Activated CD4-positive, alpha-beta T cell treated with anti-CD3 and anti-CD28 coated beads, Interleukin-2, amount 50 U/mL, for 16 hours (primary cell): ENCODE results near the gene NEK3.
"Not testable (repeated sequence)": the region's sequence is repeated elsewhere in the genome, so short reads cannot be mapped to it uniquely, and the experiment has no call there.

Experiments used
- DNase-seq: peaks from one replicate; pipeline ENCODE4 v3.0.0-alpha.2; 2020

The NEK3 gene

DNA sequence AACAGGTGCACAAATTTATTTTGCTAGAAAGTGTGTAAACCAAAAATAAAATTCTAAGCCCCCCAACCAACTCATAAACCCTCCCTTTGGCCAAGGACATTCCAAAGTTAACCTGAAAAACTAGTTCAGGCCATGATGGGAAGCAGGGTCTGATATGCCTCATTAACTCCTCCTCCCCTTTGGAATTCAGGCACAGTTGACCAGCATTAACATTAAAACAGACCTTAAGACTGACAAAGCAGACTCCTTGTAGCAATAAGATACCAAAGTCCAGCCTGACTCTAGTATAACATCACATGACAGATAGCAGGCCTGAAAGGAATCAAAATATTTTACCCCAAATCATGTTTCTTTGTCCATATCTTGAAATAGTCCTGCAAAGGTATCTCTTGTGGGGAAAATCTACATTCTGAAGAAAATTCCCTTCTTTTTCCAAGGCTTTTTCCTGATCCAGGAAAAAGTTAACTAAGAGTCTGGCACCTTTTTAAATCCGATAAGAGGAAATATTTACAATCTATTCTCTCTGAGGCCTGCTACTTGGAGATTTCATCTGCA lies 50.2 kb downstream of the NEK3 start:
- no peak for DNase-seq

DNA sequence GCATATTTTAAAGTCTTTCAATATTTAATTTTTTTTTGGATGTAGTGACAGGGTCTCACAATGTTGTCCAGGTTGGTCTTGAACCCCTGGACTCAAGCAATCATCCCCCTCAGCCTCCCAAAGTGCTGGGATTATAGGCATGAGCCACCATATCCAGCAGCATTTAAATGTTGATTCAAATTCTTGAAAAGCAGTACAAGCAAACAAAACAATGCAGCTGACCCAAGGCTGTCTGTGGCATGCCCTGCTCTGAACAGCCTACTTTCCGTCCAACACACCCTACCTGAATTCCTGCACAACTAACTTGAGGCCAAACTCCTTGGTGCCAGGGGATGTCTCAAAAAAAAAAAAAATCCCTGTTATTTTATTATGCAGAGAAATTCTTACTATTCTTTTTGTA lies 53.6 kb downstream of the NEK3 start:
- DNase-seq = no peak

DNA sequence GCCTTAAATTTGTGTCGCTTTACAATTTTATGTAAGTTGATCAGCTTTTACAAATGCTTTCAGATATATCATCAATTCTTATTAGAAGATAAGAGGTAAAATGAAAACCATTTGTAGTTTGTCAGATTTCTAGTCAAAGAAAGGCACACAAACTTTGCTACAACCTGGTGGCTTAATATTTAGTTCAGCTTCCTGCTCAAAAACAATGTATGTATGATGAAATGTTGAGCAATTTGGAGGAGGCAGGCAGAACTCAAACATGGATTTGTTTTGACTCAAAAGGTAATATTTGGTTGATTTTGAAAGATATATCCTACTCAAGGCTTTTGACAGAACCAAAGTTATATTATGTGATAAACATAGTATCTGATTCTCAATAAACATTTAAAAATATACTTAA lies 54.8 kb downstream of the NEK3 start:
- peak; percentile 2 for DNase-seq

DNA sequence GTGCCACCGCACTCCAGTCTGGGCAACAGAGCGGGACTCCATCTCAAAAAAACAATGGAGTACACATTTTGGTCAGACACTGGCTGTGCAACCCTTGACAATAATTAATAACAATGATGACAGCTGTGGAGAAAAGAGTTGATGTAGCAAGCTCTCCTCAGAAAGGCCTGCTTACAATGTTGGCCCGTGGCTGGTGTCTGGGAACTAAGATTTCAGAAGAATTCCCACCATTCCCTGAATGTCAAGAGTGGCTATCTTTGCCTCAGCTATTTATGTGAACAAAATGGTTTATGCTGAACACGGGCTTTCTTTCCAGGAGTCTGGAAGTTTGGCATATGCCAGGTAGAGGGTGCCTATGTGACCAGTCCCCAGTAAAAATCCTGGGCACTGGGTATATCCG lies 56.0 kb downstream of the NEK3 start:
- DNase-seq = no peak

DNA sequence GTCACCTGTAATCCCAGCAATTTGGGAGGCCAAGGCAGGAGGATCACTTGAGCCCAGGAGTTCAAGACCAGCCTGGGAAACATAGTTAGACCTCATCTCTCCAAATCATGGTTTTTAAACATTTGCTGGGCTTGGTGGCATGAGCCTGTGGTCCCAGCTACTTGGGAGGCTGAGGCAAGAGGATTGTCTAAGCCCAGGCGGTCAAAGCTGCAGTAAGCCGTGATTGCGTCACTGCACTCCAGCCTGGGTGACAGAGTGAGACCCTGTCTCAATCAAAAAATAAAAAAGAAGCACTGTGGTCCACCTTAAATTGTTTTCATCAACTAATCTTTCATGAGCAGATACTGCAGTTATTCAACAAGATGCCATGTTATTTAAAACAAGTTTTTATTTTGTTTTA lies 57.0 kb downstream of the NEK3 start:
- DNase-seq = not testable (repeated sequence)

DNA sequence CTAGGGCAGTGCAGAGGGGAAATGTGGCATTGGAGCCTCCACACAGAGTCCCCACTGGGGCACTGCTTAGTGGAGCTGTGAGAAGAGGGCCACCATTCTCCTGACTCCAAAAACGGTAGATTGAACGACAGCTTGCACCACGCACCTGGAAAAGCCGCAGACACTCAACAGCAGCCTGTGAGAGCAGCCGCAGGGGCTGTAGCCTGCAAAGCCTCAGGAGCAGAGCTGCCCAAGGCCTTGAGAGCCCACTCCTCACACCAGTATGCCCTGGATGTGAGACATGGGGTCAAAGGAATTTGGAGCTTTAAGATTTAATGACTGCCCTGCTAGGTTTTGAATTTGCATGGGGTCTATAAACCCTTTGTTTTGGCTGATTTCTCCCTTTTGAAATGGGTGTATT lies 62.2 kb downstream of the NEK3 start:
- DNase-seq = no peak

DNA sequence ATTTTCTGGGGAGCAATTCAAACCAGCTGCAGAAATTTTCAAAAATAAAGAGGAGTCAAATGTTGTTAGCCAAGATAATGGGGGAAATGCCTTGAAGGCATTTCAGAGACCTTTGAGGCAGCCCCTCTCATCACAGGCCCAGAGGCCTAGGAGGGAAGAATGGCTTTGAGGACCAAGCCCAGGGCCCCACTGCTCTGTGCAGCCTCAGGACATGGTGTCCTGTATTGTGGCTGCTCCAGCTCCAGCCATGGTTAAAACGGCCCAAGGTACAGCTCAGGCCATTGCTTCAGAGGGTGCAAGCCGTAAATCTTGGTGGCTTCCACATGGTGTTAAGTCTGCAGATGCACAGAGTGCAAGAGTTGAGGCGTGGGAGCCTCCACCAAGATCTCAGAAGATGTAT lies 62.6 kb downstream of the NEK3 start:
- DNase-seq = no peak

DNA sequence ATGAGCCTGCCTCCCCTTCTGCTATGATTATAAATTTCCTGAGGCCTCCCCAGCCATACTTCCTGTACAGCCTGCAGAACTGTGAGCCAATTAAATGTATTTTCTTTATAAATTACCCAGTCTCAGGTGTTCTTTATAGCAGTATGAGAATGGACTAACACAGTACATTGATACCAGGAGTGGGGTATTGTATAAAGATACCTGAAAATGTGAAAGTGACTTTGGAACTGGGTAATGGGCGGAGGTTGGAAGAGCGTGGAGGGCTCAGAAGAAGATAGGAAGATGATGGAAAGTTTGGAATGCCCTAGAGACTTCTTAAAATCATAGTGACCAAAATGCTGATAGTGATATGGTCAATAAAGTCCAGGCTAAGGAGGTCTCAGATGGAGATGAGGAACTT lies 63.3 kb downstream of the NEK3 start:
- DNase-seq = no peak

DNA sequence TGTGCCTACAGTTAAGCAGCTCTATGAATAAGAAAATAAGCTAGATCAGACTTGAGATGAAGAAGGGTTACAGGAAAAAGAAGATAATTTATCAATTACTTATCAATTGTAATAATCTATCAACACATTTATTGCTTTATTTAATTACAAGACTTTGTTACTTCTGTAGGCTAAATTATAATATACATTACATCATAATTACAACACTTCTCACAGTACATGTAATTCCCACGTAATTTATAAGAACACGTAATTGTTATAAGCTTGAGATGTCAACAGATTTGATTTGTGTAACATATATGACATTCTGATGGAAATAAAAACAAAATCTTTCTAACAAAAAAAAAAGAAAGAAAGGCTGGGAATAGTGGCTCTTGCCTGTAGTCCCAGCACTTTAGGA lies 67.3 kb downstream of the NEK3 start:
- no peak for DNase-seq

DNA sequence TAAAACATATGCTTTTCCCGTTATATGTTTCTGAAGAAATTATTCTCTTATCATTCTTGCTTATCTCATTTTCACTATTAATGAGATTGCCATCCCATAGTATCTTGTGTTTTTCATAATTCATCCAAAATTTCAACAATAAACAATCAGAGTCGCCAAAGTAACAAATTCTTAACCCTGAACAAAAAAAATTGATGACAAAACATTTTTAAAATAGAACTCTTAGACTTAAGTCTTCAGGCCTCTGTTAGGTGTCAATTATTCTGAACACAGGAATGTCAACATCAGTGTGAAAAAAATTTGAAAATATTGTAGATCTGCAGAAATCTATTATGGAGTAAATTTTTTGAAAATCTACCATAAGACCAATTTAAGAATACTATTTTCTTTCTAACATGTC lies 67.9 kb downstream of the NEK3 start:
- no peak for DNase-seq

DNA sequence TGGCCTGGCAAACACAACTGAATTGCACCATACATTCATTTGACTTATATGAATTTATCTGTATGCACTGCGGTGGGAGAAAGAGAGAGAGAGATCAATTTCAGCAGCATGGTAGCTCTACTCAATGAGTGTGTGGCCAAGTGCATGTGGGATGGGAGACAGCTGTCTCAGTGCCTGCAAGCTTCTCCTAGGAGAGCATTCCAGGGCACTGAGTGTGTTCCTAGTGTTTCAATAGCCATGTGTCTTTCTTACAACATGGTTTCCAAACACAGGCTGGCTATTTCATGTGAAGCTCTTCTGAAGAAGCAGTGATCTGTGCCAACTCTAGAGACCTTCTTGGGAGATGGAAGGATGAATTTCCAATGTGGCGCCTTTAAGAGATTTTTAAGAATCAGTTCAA lies 74.0 kb downstream of the NEK3 start:
- no peak for DNase-seq

DNA sequence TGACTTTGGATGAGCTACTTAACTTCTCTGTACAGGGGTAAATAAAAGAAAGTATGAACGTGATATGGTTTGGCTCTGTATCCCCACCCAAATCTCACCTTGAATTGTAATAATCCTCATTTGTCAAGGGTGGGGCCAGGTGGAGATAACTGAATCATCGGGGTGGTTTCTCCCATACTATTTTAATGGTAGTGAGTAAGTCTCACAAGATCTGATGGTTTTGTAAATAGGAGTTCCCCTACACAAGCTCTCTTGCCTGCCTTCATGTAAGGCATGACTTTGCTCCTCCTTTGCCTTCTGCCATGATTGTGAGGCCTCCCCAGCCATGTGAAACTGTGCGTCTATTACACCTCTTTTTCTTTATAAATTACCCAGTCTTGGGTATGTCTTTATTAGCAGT lies 74.4 kb downstream of the NEK3 start:
- not testable (repeated sequence) for DNase-seq
